HG02885 (cell line): ENCODE measurements around the gene TPST2.
"Not testable (repeated sequence)": the region's sequence is repeated elsewhere in the genome, so short reads cannot be mapped to it uniquely, and the experiment has no call there.

Experiments used
- ATAC-seq: cut with Tn5 transposase; IDR thresholded peaks from one replicate; pipeline ENCODE4 v1.9.1; 2021; ENCODE audit warnings: mild to moderate bottlenecking; ENCODE audit not compliant: unreplicated experiment, poor library complexity

The TPST2 gene

GRCh38 chr22:26589845-26590736 lies at the start of gene TPST2:
Gene TPST2, minus strand, starts transcription at chr22:26590132. Its CDS starts 48,502 bp downstream, at chr22:26541630.
- peak; percentile 75 for ATAC-seq

GRCh38 chr22:26636296-26636695 lies 46.4 kb upstream of the TPST2 start:
- no peak for ATAC-seq

- no peak for ATAC-seq
These were observed 45.2 kb upstream of the TPST2 start for GRCh38 chr22:26635117-26635516.

GRCh38 chr22:26634189-26634588 lies 44.3 kb upstream of the TPST2 start:
- ATAC-seq = no peak

GRCh38 chr22:26632422-26633155 lies 42.7 kb upstream of the TPST2 start:
- ATAC-seq = no peak

GRCh38 chr22:26631282-26631681 lies 41.4 kb upstream of the TPST2 start:
- no peak for ATAC-seq

- ATAC-seq = no peak
These were observed 40.2 kb upstream of the TPST2 start for GRCh38 chr22:26629988-26630761.

GRCh38 chr22:26624803-26625202 lies 34.9 kb upstream of the TPST2 start:
- ATAC-seq = no peak

- no peak for ATAC-seq
These were observed 34.1 kb upstream of the TPST2 start for GRCh38 chr22:26623984-26624383.

GRCh38 chr22:26621663-26622062 lies 31.7 kb upstream of the TPST2 start, which contains the start of gene CRYBA4:
Gene CRYBA4, plus strand, starts transcription at chr22:26621963. Its CDS starts 634 bp downstream, at chr22:26622597.
- ATAC-seq = no peak

GRCh38 chr22:26620197-26620596 lies 30.3 kb upstream of the TPST2 start:
- no peak for ATAC-seq

GRCh38 chr22:26619510-26619909 lies 29.6 kb upstream of the TPST2 start:
- no peak for ATAC-seq

- ATAC-seq = no peak
These were observed 28.5 kb upstream of the TPST2 start for GRCh38 chr22:26618455-26618854.

GRCh38 chr22:26617271-26618199 lies 27.6 kb upstream of the TPST2 start, which contains the start of gene CRYBB1:
Gene CRYBB1, minus strand, starts transcription at chr22:26618027. Its CDS starts 1,708 bp downstream, at chr22:26616319.
- no peak for ATAC-seq

GRCh38 chr22:26616650-26617049 lies 26.7 kb upstream of the TPST2 start:
- ATAC-seq = no peak

- no peak for ATAC-seq
These were observed 26.0 kb upstream of the TPST2 start for GRCh38 chr22:26615830-26616435.

GRCh38 chr22:26615149-26615548 lies 25.2 kb upstream of the TPST2 start:
- ATAC-seq = peak; percentile 49

GRCh38 chr22:26614322-26614721 lies 24.4 kb upstream of the TPST2 start:
- ATAC-seq = no peak

- ATAC-seq = not testable (repeated sequence)
These were observed 23.8 kb upstream of the TPST2 start for GRCh38 chr22:26613753-26614152.
